Endothelial cell of umbilical vein (primary cell): ENCODE data around the gene ASMTL.

ENCODE experiments used
- EZH2 ChIP-seq: IDR thresholded peaks from 2 replicates; pipeline ENCODE4 v1.6.1; 2012; ENCODE audit warnings: borderline replicate concordance, low read depth, mild to moderate bottlenecking, moderate library complexity, low read length, inconsistent platforms; ENCODE audit not compliant: severe bottlenecking
- POLR2AphosphoS5 ChIP-seq: IDR thresholded peaks from 2 replicates; pipeline ENCODE4 v1.6.1; 2012; ENCODE audit warnings: low read depth, mild to moderate bottlenecking, control low read depth, low read length, moderate library complexity; ENCODE audit not compliant: insufficient read depth
- TF ChIP-seq, protein P1 (sequence below), 2 donors: IDR thresholded peaks; 1 replicate in 1 of 2; 2 replicates in 1 of 2; pipeline ENCODE4 v1.5.1; 2011; ENCODE audit warnings: low read length in 2 of 2, mild to moderate bottlenecking in 2 of 2, moderate library complexity in 2 of 2, control low read depth in 1 of 2, inconsistent platforms in 1 of 2, low read depth in 1 of 2; ENCODE audit not compliant: insufficient read depth in 1 of 2; ENCODE audit errors: extremely low read depth in 1 of 2

DNA sequence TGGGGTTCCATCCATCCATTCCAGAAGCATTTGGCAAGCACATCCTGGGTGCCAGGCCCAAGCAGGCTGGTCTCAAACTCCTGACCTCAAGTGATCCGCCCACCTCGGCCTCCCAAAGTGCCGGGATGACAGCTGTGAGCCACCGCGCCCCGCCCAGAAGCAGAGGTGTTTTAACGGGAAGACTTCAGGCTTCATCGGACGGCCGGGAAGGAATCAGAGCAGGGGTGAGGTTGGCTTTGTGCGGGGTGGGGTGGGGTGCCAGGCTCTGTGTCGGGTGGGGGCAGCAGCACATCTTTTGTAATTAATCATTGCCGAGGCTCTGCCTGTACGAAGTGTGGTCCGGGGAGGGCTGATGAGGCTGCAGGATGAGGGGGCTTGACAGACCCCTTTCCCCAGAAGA is 55.7 kb downstream of the ASMTL start:
- TF ChIP-seq, protein P1, sequence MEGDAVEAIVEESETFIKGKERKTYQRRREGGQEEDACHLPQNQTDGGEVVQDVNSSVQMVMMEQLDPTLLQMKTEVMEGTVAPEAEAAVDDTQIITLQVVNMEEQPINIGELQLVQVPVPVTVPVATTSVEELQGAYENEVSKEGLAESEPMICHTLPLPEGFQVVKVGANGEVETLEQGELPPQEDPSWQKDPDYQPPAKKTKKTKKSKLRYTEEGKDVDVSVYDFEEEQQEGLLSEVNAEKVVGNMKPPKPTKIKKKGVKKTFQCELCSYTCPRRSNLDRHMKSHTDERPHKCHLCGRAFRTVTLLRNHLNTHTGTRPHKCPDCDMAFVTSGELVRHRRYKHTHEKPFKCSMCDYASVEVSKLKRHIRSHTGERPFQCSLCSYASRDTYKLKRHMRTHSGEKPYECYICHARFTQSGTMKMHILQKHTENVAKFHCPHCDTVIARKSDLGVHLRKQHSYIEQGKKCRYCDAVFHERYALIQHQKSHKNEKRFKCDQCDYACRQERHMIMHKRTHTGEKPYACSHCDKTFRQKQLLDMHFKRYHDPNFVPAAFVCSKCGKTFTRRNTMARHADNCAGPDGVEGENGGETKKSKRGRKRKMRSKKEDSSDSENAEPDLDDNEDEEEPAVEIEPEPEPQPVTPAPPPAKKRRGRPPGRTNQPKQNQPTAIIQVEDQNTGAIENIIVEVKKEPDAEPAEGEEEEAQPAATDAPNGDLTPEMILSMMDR (IDR thresholded peaks at IDR 0.05; ENCODE audit: extremely low read depth in 1 of 2, insufficient read depth in 1 of 2, low read depth in 1 of 2, low read length in 2 of 2) = no peak
- TF ChIP-seq EZH2 (no peak), POLR2AphosphoS5 (no peak)
